ENCODE measurements around the gene EPHB6. TPM values are rescaled to one million over a fixed set of nuclear protein-coding genes. Genes with fewer than 3 reads are reported as not detected.
A peak's percentile ranks its signal among the peaks of the same experiment; 100 is the strongest.

EPHB6 gene
- total RNA-seq, 4 donors from 2014 or later: 158 to 346 (median 221) TPM

GRCh38 chr7:142879060-142879459 is 24.2 kb downstream of the EPHB6 start:
- TF ChIP-seq, protein P1, sequence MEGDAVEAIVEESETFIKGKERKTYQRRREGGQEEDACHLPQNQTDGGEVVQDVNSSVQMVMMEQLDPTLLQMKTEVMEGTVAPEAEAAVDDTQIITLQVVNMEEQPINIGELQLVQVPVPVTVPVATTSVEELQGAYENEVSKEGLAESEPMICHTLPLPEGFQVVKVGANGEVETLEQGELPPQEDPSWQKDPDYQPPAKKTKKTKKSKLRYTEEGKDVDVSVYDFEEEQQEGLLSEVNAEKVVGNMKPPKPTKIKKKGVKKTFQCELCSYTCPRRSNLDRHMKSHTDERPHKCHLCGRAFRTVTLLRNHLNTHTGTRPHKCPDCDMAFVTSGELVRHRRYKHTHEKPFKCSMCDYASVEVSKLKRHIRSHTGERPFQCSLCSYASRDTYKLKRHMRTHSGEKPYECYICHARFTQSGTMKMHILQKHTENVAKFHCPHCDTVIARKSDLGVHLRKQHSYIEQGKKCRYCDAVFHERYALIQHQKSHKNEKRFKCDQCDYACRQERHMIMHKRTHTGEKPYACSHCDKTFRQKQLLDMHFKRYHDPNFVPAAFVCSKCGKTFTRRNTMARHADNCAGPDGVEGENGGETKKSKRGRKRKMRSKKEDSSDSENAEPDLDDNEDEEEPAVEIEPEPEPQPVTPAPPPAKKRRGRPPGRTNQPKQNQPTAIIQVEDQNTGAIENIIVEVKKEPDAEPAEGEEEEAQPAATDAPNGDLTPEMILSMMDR (IDR thresholded peaks at IDR 0.05): no peak
- no peak for TF ChIP-seq POLR2A (IDR thresholded peaks at IDR 0.05)
- 83 to 90% methylated on average over 5 of the region's 5 CpGs for WGBS, 2 donors
- intact Hi-C loops (cut with DNase I; ENCODE audit: low total_unique reads): no loop called here
- no peak for DNase-seq (ENCODE audit: low spot score in 2 of 2)
- no peak overlapping the region for H3K4me3 ChIP-seq (ENCODE audit: low read depth, poor library complexity, severe bottlenecking)

- WGBS, 2 donors: 30 to 31% methylated on average over 8 of the region's 8 CpGs
- DNase-seq (ENCODE audit: low spot score in 2 of 2): peak in 1 of 2 donors; percentile 84
- no peak for TF ChIP-seq POLR2A (IDR thresholded peaks at IDR 0.05)
- TF ChIP-seq, protein P1 (IDR thresholded peaks at IDR 0.05): no peak
- intact Hi-C loops (cut with DNase I; ENCODE audit: low total_unique reads): no loop called here
- no peak overlapping the region for H3K4me3 ChIP-seq (ENCODE audit: low read depth, poor library complexity, severe bottlenecking)
These were observed 26.1 kb downstream of the EPHB6 start for GRCh38 chr7:142880876-142881505.

DNA sequence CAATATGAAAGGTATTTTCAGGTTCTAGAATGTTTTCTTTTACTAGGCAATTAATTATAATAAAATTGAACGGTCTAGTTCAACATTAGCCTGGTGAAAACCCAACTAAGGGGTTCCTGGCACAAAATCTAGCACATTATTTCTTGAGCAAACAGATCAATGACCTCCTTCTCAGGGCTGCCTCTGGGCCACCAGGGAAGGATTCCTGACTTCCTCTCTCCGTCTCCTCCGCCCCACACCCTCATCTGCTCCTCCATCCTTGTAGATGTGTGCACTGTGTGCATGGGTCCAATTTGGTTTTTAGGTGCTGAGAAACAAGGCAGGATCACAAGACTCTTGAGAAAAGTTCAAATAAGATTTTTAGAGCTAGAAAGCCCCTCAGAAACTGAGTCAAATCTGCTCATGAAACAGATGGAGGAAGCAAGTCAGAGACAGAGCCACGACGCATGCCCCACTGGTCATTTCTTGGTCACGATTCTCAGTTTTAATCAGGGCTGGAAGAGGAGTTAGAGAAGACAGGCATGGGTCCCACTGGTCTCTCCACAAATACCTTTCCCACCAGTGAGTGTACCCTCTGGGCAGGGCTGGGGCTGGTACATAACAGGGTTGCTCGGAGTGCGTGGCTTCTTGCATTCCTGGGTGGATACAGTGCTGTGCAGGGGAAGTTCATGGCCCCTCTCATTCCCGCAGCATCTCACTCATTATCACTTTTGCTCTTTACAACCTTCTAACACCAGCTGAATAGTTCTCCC is 26.9 kb downstream of the EPHB6 start:
- H3K4me3 ChIP-seq (ENCODE audit: low read depth, poor library complexity, severe bottlenecking): no peak overlapping the region
- peak in 1 of 2 donors; percentile 57 for DNase-seq (ENCODE audit: low spot score in 2 of 2)
- 61 to 68% methylated on average over 9 of the region's 9 CpGs for WGBS, 2 donors
- no peak for TF ChIP-seq POLR2A (IDR thresholded peaks at IDR 0.05)
- TF ChIP-seq, protein P1 (IDR thresholded peaks at IDR 0.05): no peak
- intact Hi-C loops (cut with DNase I; ENCODE audit: low total_unique reads): no loop called here

DNA sequence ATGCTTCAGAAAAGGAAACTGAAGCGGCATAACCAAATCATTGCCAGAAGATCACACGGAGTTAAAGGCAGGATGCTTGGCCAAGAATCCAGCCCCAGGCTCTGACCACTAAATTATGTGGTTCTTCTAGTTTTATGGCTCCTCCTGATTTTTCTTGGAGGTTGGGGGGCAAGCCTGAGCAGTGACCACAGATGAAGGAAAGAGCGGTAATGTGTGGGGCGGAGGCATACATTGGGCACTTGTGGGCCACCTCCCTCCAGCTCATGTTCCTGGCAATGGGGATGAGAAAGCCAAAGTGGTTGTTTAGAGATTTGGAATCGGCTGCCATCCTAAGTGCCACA is 27.4 kb downstream of the EPHB6 start:
- 55 to 56% methylated on average over 5 of the region's 5 CpGs for WGBS, 2 donors
- TF ChIP-seq POLR2A (IDR thresholded peaks at IDR 0.05): no peak
- intact Hi-C loops (cut with DNase I; ENCODE audit: low total_unique reads): no loop called here
- H3K4me3 ChIP-seq (ENCODE audit: low read depth, poor library complexity, severe bottlenecking): no peak overlapping the region
- peak in 1 of 2 donors; percentile 70 for DNase-seq (ENCODE audit: low spot score in 2 of 2)

DNA sequence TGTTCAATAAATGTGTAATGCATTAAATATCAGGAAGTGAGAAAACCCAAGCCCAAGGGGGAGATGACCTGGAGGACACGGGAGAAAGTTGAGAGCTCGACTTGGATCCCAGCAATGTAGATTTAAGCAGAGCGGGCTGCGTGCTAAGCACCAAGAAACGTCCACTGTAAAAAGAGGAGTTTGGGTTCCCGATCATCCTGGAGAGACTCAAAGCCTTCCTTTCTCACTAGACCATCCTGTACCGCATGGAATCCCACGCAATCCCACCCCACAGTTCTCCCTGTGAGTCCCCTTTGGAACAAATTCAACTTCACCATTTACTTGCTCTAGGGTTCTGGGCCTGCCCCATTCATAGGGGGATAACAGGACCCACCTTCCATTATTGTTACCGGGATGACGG is 28.3 kb downstream of the EPHB6 start:
- intact Hi-C loops (cut with DNase I; ENCODE audit: low total_unique reads): no loop called here
- 87 to 93% methylated on average over 10 of the region's 10 CpGs for WGBS, 2 donors
- H3K4me3 ChIP-seq (ENCODE audit: low read depth, poor library complexity, severe bottlenecking): no peak overlapping the region
- TF ChIP-seq, protein P1 (IDR thresholded peaks at IDR 0.05): no peak
- no peak for TF ChIP-seq POLR2A (IDR thresholded peaks at IDR 0.05)
- DNase-seq (ENCODE audit: low spot score in 2 of 2): peak in 1 of 2 donors; percentile 50

- 85 to 89% methylated on average over 7 of the region's 7 CpGs for WGBS, 2 donors
- no peak for TF ChIP-seq POLR2A (IDR thresholded peaks at IDR 0.05)
- TF ChIP-seq, protein P1 (IDR thresholded peaks at IDR 0.05): no peak
- no peak overlapping the region for H3K4me3 ChIP-seq (ENCODE audit: low read depth, poor library complexity, severe bottlenecking)
- intact Hi-C loops (cut with DNase I; ENCODE audit: low total_unique reads): no loop called here
- no peak for DNase-seq (ENCODE audit: low spot score in 2 of 2)
These were observed 28.9 kb downstream of the EPHB6 start for GRCh38 chr7:142883571-142884285.

All from lower leg skin (tissue), 4 donors.